GM23338 (cell line): ENCODE measurements around the gene SLC24A4. TPM values are rescaled to one million over a fixed set of nuclear protein-coding genes. Genes with fewer than 3 reads are reported as not detected.

Experiments used
- ATAC-seq: fragments of 200-7000 bp; cut with Tn5 transposase; 3 replicates; pipeline ENCODE4 v1.9.1; 2020
- DNase-seq: peaks from one replicate; pipeline ENCODE4 v3.0.0-alpha.2; 2015; ENCODE audit warnings: low spot score
- H2AFZ ChIP-seq: fragments of 200-600 bp; sonication (generic); 2 replicates; pipeline ENCODE4 v1.8.0; 2016; ENCODE audit warnings: antibody characterized with exemption, mild to moderate bottlenecking, moderate library complexity
- H3F3A ChIP-seq: fragments of 200-600 bp; sonication (generic); replicated peaks from 2 replicates; pipeline ENCODE4 v1.8.0; 2017; ENCODE audit warnings: antibody characterized with exemption, mixed run types, low read depth
- H3K27ac ChIP-seq: fragments of 200-600 bp; sonication (generic); 2 replicates; pipeline ENCODE4 v1.6.1; 2016; ENCODE audit warnings: low read depth
- H3K27me3 ChIP-seq: fragments of 200-600 bp; sonication (generic); 2 replicates; pipeline ENCODE4 v1.8.0; 2016; ENCODE audit warnings: mild to moderate bottlenecking, mixed run types, moderate library complexity; ENCODE audit not compliant: insufficient read depth
- H3K36me3 ChIP-seq: fragments of 200-600 bp; sonication (generic); 2 replicates; pipeline ENCODE4 v1.8.0; 2016; ENCODE audit warnings: mild to moderate bottlenecking; ENCODE audit not compliant: insufficient read depth
- H3K4me1 ChIP-seq: fragments of 200-600 bp; sonication (generic); 2 replicates; pipeline ENCODE4 v1.8.0; 2016; ENCODE audit warnings: mild to moderate bottlenecking, moderate library complexity; ENCODE audit not compliant: insufficient read depth
- H3K4me2 ChIP-seq: fragments of 200-600 bp; sonication (generic); 2 replicates; pipeline ENCODE4 v1.7.1; 2017; ENCODE audit warnings: mixed run types
- H3K4me3 ChIP-seq: fragments of 200-600 bp; sonication (generic); 2 replicates; pipeline ENCODE4 v1.6.1; 2016; ENCODE audit warnings: mixed run types
- H3K79me2 ChIP-seq: fragments of 200-600 bp; sonication (generic); replicated peaks from 2 replicates; pipeline ENCODE4 v1.8.0; 2017; ENCODE audit warnings: mild to moderate bottlenecking; ENCODE audit not compliant: insufficient read depth
- H3K9me2 ChIP-seq: fragments of 200-600 bp; sonication (generic); 2 replicates; pipeline ENCODE4 v1.8.0; 2017; ENCODE audit not compliant: insufficient read depth
- H4K20me1 ChIP-seq: fragments of 200-600 bp; sonication (generic); replicated peaks from 2 replicates; pipeline ENCODE4 v1.8.0; 2017; ENCODE audit warnings: mild to moderate bottlenecking; ENCODE audit not compliant: insufficient read depth
- H3K27ac Mint-ChIP-seq: 2 replicates; pipeline ENCODE4 v1.8.0; 2020; ENCODE audit warnings: inconsistent platforms, mild to moderate bottlenecking, moderate library complexity, mixed read lengths
- H3K27me3 Mint-ChIP-seq: 3 replicates; pipeline ENCODE4 v1.8.0; 2022; ENCODE audit warnings: low read depth, mild to moderate bottlenecking, moderate library complexity, mixed read lengths, inconsistent platforms; ENCODE audit not compliant: insufficient read depth, poor library complexity
- H3K36me3 Mint-ChIP-seq: 3 replicates; pipeline ENCODE4 v1.8.0; 2021; ENCODE audit warnings: low read depth, mild to moderate bottlenecking, inconsistent platforms, moderate library complexity, mixed read lengths
- H3K4me1 Mint-ChIP-seq: 3 replicates; pipeline ENCODE4 v1.8.0; 2020; ENCODE audit warnings: mild to moderate bottlenecking, inconsistent platforms, mixed read lengths
- H3K4me3 Mint-ChIP-seq: 3 replicates; pipeline ENCODE4 v1.8.0; 2021; ENCODE audit warnings: moderate library complexity, mild to moderate bottlenecking, inconsistent platforms, mixed read lengths
- H3K9me3 Mint-ChIP-seq: 3 replicates; pipeline ENCODE4 v1.8.0; 2020; ENCODE audit warnings: moderate library complexity, mild to moderate bottlenecking, inconsistent platforms, mixed read lengths
- CREB1 ChIP-seq: fragments of 250-450 bp; sonication (Bioruptor Pico); IDR thresholded peaks from 2 replicates; pipeline ENCODE4 v1.5.0; 2020; ENCODE audit warnings: low read depth, mild to moderate bottlenecking, moderate library complexity
- ETS1 ChIP-seq: IDR thresholded peaks from 2 replicates; pipeline ENCODE4 v1.6.1; 2016; ENCODE audit warnings: antibody characterized with exemption
- JUNB ChIP-seq: IDR thresholded peaks from one replicate; pipeline ENCODE4 v1.6.1; 2016; ENCODE audit warnings: antibody characterized with exemption; ENCODE audit not compliant: unreplicated experiment
- NANOG ChIP-seq: IDR thresholded peaks from 2 replicates; pipeline ENCODE4 v1.6.1; 2016; ENCODE audit warnings: antibody characterized with exemption, borderline replicate concordance
- POLR2AphosphoS5 ChIP-seq: IDR thresholded peaks from 2 replicates; pipeline ENCODE4 v1.6.1; 2016; ENCODE audit warnings: antibody characterized with exemption, low read depth
- STAT1 ChIP-seq: IDR thresholded peaks from one replicate; pipeline ENCODE4 v1.6.1; 2016; ENCODE audit warnings: antibody characterized with exemption; ENCODE audit not compliant: unreplicated experiment
- ZNF114 ChIP-seq: fragments of 250-450 bp; sonication (Bioruptor Pico); IDR thresholded peaks from 2 replicates; pipeline ENCODE4 v1.5.0; 2020; ENCODE audit warnings: mild to moderate bottlenecking, moderate library complexity
- ZNF331 ChIP-seq: fragments of 250-450 bp; sonication (Bioruptor Pico); IDR thresholded peaks from 2 replicates; pipeline ENCODE4 v1.5.0; 2020; ENCODE audit warnings: low read depth, mild to moderate bottlenecking, moderate library complexity
- polyA plus RNA-seq: library from polyadenylated mRNA; unstranded; fragments of >200 nt; fragmentation: Nextera tagmentation; extraction: Ambion mirVana; gene quantifications from 2 replicates; pipeline ENCODE4 v1.2.1, GENCODE V29; 2016
- total RNA-seq: library from RNA; depleted of rRNA; stranded (reverse); fragments of >200 nt; shearing (Covaris generic); gene quantifications from 2 replicates; pipeline ENCODE4 v1.2.3, GENCODE V29; 2014
- TF ChIP-seq, protein P1 (sequence below): fragments of 250-450 bp; sonication (Bioruptor Pico); IDR thresholded peaks from 2 replicates; pipeline ENCODE4 v1.5.0; 2020; ENCODE audit warnings: mild to moderate bottlenecking, moderate library complexity
- TF ChIP-seq, protein P2 (sequence below), 2 experiments: fragments of 200-600 bp in 1 of 2; sonication (generic) in 1 of 2; conservative IDR thresholded peaks; 2 replicates each; pipeline versions ENCODE4 v1.5.1 to v1.6.1; 2016 to 2017; ENCODE audit warnings: antibody characterized with exemption in 2 of 2, low read depth in 2 of 2, mild to moderate bottlenecking in 2 of 2, moderate library complexity in 1 of 2

Gene SLC24A4
- total and polyA plus RNA-seq, 2 experiments from 2014 or later = 0.06 to 0.38 TPM

DNA sequence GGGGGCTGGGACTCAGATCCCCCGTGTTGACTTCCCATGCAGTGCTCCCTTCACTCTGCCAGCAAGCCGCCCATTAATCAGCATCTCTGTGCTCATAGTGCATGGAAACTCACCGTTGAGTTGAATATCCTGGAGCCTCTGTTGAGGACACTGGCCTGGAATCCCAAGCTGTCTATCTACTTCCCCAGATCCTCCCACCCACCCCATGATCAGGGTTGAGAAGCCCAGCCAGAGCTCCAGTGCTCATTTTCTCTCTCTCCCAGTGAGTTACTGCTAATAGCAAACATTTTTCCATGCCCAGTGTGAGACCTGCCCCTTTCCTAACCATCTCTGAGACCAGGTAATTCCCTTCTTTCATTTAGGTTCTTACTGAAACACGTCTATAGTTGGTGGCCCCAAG, 88.2 kb downstream of the SLC24A4 start:
- DNase-seq (no peak), ATAC-seq (no peak)
- H3K9me2 ChIP-seq = 0 out of 2 replicates have a peak, but pooled peaks cover 4% of the 10 kb centered on the region
- no peaks in the 10 kb centered on the region for H3K27me3 ChIP-seq
- Mint-ChIP-seq H3K4me1 (peaks cover 3% of the 10 kb centered on the region; the same call in 1 of the 3 replicates), H3K36me3 (peaks cover 9% of the 10 kb centered on the region; the same call in 2 of the 3 replicates), H3K27ac (no peak overlapping the region), H3K9me3 (peaks cover 12% of the 10 kb centered on the region), H3K4me3 (no peak overlapping the region), H3K27me3 (peaks cover 5% of the 10 kb centered on the region)
- no peaks in the 10 kb centered on the region for H3K4me1 ChIP-seq
- no peaks in the 10 kb centered on the region for H3K79me2 ChIP-seq
- H3F3A ChIP-seq = no peaks in the 10 kb centered on the region
- TF ChIP-seq ZNF331 (CRISPR knock-in tag) (no peak), STAT1 (no peak), POLR2AphosphoS5 (no peak), ZNF114 (CRISPR knock-in tag) (no peak), ETS1 (no peak), JUNB (no peak), NANOG (no peak), CREB1 (CRISPR knock-in tag) (no peak)
- TF ChIP-seq, protein P1, sequence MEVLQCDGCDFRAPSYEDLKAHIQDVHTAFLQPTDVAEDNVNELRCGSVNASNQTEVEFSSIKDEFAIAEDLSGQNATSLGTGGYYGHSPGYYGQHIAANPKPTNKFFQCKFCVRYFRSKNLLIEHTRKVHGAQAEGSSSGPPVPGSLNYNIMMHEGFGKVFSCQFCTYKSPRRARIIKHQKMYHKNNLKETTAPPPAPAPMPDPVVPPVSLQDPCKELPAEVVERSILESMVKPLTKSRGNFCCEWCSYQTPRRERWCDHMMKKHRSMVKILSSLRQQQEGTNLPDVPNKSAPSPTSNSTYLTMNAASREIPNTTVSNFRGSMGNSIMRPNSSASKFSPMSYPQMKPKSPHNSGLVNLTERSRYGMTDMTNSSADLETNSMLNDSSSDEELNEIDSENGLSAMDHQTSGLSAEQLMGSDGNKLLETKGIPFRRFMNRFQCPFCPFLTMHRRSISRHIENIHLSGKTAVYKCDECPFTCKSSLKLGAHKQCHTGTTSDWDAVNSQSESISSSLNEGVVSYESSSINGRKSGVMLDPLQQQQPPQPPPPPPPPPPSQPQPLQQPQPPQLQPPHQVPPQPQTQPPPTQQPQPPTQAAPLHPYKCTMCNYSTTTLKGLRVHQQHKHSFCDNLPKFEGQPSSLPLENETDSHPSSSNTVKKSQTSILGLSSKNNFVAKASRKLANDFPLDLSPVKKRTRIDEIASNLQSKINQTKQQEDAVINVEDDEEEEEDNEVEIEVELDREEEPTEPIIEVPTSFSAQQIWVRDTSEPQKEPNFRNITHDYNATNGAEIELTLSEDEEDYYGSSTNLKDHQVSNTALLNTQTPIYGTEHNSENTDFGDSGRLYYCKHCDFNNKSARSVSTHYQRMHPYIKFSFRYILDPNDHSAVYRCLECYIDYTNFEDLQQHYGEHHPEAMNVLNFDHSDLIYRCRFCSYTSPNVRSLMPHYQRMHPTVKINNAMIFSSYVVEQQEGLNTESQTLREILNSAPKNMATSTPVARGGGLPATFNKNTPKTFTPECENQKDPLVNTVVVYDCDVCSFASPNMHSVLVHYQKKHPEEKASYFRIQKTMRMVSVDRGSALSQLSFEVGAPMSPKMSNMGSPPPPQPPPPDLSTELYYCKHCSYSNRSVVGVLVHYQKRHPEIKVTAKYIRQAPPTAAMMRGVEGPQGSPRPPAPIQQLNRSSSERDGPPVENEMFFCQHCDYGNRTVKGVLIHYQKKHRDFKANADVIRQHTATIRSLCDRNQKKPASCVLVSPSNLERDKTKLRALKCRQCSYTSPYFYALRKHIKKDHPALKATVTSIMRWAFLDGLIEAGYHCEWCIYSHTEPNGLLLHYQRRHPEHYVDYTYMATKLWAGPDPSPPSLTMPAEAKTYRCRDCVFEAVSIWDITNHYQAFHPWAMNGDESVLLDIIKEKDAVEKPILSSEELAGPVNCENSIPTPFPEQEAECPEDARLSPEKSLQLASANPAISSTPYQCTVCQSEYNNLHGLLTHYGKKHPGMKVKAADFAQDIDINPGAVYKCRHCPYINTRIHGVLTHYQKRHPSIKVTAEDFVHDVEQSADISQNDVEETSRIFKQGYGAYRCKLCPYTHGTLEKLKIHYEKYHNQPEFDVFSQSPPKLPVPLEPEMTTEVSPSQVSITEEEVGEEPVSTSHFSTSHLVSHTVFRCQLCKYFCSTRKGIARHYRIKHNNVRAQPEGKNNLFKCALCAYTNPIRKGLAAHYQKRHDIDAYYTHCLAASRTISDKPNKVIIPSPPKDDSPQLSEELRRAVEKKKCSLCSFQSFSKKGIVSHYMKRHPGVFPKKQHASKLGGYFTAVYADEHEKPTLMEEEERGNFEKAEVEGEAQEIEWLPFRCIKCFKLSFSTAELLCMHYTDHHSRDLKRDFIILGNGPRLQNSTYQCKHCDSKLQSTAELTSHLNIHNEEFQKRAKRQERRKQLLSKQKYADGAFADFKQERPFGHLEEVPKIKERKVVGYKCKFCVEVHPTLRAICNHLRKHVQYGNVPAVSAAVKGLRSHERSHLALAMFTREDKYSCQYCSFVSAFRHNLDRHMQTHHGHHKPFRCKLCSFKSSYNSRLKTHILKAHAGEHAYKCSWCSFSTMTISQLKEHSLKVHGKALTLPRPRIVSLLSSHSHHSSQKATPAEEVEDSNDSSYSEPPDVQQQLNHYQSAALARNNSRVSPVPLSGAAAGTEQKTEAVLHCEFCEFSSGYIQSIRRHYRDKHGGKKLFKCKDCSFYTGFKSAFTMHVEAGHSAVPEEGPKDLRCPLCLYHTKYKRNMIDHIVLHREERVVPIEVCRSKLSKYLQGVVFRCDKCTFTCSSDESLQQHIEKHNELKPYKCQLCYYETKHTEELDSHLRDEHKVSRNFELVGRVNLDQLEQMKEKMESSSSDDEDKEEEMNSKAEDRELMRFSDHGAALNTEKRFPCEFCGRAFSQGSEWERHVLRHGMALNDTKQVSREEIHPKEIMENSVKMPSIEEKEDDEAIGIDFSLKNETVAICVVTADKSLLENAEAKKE (CRISPR knock-in tag) = no peak
- TF ChIP-seq, protein P2, sequence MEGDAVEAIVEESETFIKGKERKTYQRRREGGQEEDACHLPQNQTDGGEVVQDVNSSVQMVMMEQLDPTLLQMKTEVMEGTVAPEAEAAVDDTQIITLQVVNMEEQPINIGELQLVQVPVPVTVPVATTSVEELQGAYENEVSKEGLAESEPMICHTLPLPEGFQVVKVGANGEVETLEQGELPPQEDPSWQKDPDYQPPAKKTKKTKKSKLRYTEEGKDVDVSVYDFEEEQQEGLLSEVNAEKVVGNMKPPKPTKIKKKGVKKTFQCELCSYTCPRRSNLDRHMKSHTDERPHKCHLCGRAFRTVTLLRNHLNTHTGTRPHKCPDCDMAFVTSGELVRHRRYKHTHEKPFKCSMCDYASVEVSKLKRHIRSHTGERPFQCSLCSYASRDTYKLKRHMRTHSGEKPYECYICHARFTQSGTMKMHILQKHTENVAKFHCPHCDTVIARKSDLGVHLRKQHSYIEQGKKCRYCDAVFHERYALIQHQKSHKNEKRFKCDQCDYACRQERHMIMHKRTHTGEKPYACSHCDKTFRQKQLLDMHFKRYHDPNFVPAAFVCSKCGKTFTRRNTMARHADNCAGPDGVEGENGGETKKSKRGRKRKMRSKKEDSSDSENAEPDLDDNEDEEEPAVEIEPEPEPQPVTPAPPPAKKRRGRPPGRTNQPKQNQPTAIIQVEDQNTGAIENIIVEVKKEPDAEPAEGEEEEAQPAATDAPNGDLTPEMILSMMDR (conservative IDR thresholded peaks at IDR 0.05; ENCODE audit: low read depth in 2 of 2) = no peak
- H4K20me1 ChIP-seq = no peaks in the 10 kb centered on the region
- no peak overlapping the region for H2AFZ ChIP-seq
- no peaks in the 10 kb centered on the region for H3K36me3 ChIP-seq
- no peak overlapping the region for H3K27ac ChIP-seq
- no peak overlapping the region for H3K4me3 ChIP-seq
- no peak overlapping the region for H3K4me2 ChIP-seq
